Endothelial cell of umbilical vein (primary cell): Measurements from ENCODE around the gene BEAN1. TPM values are rescaled to one million over a fixed set of nuclear protein-coding genes. Genes with fewer than 3 reads are reported as not detected.
"Not testable (repeated sequence)": the region's sequence is repeated elsewhere in the genome, so short reads cannot be mapped to it uniquely, and the experiment has no call there.

Experiments used
- BruUV-seq: library from RNA; stranded (reverse); fragments of 400-500 nt; replicated peaks from 2 replicates; lab custom pipeline; 2021; lab: Mats Ljungman, UMichigan
- CTCF ChIA-PET: fragments of 300-600, 350-600 bp; sonication (Branson Sonifier 250); formaldehyde crosslinking; loops from one replicate; lab custom pipeline; 2021; ENCODE audit warnings: antibody characterized with exemption, inconsistent platforms; lab: Charles Lee
- POLR2A ChIA-PET: fragments of 300-600, 350-600 bp; sonication (Branson Sonifier 250); formaldehyde crosslinking; loops from one replicate; lab custom pipeline; 2021; ENCODE audit warnings: antibody characterized with exemption, inconsistent platforms; lab: Charles Lee
- DNase-seq: peaks from one replicate; pipeline ENCODE4 v3.0.0-alpha.2; 2011; ENCODE audit warnings: low read depth, low spot score
- FAIRE-seq: peaks from 2 replicates; lab custom pipeline; 2011; peaks lifted over from hg19 to GRCh38; lab: Jason Lieb, UNC
- H2AFZ ChIP-seq: 2 replicates; pipeline ENCODE4 v1.6.0; 2012; ENCODE audit warnings: low read depth, low read length, control low read depth, inconsistent platforms
- H3K27ac ChIP-seq: 2 replicates; pipeline ENCODE4 v1.5.1; 2011; ENCODE audit warnings: low read depth, mild to moderate bottlenecking, control low read depth, low read length, moderate library complexity; ENCODE audit not compliant: insufficient read depth
- H3K27me3 ChIP-seq, 2 experiments: 2 replicates each; pipeline versions ENCODE4 v1.6.0 to v1.6.1; 2011; ENCODE audit warnings: low read length in 2 of 2, mixed read lengths in 1 of 2; ENCODE audit not compliant: control insufficient read depth in 2 of 2, insufficient read depth in 2 of 2
- H3K36me3 ChIP-seq, 2 experiments: 2 replicates in 1 of 2; 3 replicates in 1 of 2; pipeline ENCODE4 v1.5.1; 2011; ENCODE audit warnings: low read length in 2 of 2, mild to moderate bottlenecking in 1 of 2, moderate library complexity in 1 of 2; ENCODE audit not compliant: control insufficient read depth in 2 of 2, insufficient read depth in 2 of 2; ENCODE audit errors: extremely low read depth in 1 of 2
- H3K4me1 ChIP-seq: 3 replicates; pipeline ENCODE4 v1.5.1; 2011; ENCODE audit warnings: mild to moderate bottlenecking, low read length; ENCODE audit not compliant: control insufficient read depth, insufficient read depth; ENCODE audit errors: extremely low read depth
- H3K4me2 ChIP-seq: 2 replicates; pipeline ENCODE4 v1.6.1; 2011; ENCODE audit warnings: low read length, control low read depth, mixed read lengths; ENCODE audit not compliant: insufficient read depth
- H3K4me3 ChIP-seq, 3 experiments: fragments of 200-600 bp in 1 of 3; sonication (generic), shearing (Covaris generic) in 1 of 3; replicated peaks in 1 of 3; 2 replicates each; pipeline ENCODE4 v1.5.1; 2011 to 2016; ENCODE audit warnings: control low read depth in 3 of 3, low read length in 3 of 3, mild to moderate bottlenecking in 2 of 3, inconsistent platforms in 1 of 3, low read depth in 1 of 3, moderate library complexity in 1 of 3; ENCODE audit not compliant: insufficient read depth in 1 of 3
- H3K79me2 ChIP-seq: 2 replicates; pipeline ENCODE4 v1.6.0; 2012; ENCODE audit warnings: low read length, inconsistent platforms; ENCODE audit not compliant: control insufficient read depth, insufficient read depth
- H3K9ac ChIP-seq: replicated peaks from 2 replicates; pipeline ENCODE3; 2011; ENCODE audit warnings: low read length, control low read depth; ENCODE audit not compliant: insufficient read depth; ENCODE audit errors: extremely low read depth
- H3K9me1 ChIP-seq: replicated peaks from 3 replicates; pipeline ENCODE4 v1.6.0; 2011; ENCODE audit warnings: mild to moderate bottlenecking, low read length; ENCODE audit not compliant: control insufficient read depth, insufficient read depth; ENCODE audit errors: extremely low read depth
- H3K9me3 ChIP-seq: replicated peaks from 2 replicates; pipeline ENCODE4 v1.5.1; 2012; ENCODE audit warnings: low read length, inconsistent platforms; ENCODE audit not compliant: control insufficient read depth, insufficient read depth
- H4K20me1 ChIP-seq: replicated peaks from 2 replicates; pipeline ENCODE3; 2011; ENCODE audit warnings: mild to moderate bottlenecking, low read length; ENCODE audit not compliant: control insufficient read depth, insufficient read depth; ENCODE audit errors: extremely low read depth
- MYC ChIP-seq: IDR thresholded peaks from one replicate; pipeline ENCODE4 v1.6.1; 2011; ENCODE audit warnings: mild to moderate bottlenecking, low read depth, low read length
- POLR2A ChIP-seq: IDR thresholded peaks from 2 replicates; pipeline ENCODE4 v1.6.1; 2012; ENCODE audit warnings: low read depth, mild to moderate bottlenecking, control low read depth, low read length
- POLR2AphosphoS5 ChIP-seq: IDR thresholded peaks from 2 replicates; pipeline ENCODE4 v1.6.1; 2012; ENCODE audit warnings: low read depth, mild to moderate bottlenecking, control low read depth, low read length, moderate library complexity; ENCODE audit not compliant: insufficient read depth
- dilution Hi-C: fragments of 300-500 bp; cut with MboI; formaldehyde crosslinking; loops from one replicate; pipeline ENCODE4 v1.15.0; 2019; ENCODE audit warnings: low sequenced_read_pairs; ENCODE audit not compliant: extremely low pct_ligation_motif_present
- intact Hi-C: fragments of 100-400 bp; cut with micrococcal nuclease; formaldehyde crosslinking; loops from one replicate; pipeline ENCODE4 v1.10.0; 2022
- polyA plus RNA-seq, 4 experiments: library from polyadenylated mRNA; depleted of rRNA in 3 of 4; stranded (reverse) in 3 of 4; unstranded in 1 of 4; fragments of >200 nt; gene quantifications; 2 replicates each; pipeline versions ENCODE4 v1.2.1 to v1.2.3, GENCODE V29; 2011 to 2012; ENCODE audit warnings: missing spikeins in 1 of 4
- total RNA-seq: library from RNA; stranded (reverse); gene quantifications from 2 replicates; pipeline ENCODE4 v1.2.3, GENCODE V29; 2021
- TF ChIP-seq, protein P1 (sequence below), 2 donors: IDR thresholded peaks; 1 replicate in 1 of 2; 2 replicates in 1 of 2; pipeline ENCODE4 v1.5.1; 2011; ENCODE audit warnings: low read length in 2 of 2, mild to moderate bottlenecking in 2 of 2, moderate library complexity in 2 of 2, control low read depth in 1 of 2, inconsistent platforms in 1 of 2, low read depth in 1 of 2; ENCODE audit not compliant: insufficient read depth in 1 of 2; ENCODE audit errors: extremely low read depth in 1 of 2
- TF ChIP-seq, protein P2 (sequence below): IDR thresholded peaks from 2 replicates; pipeline ENCODE4 v1.6.1; 2011; ENCODE audit not compliant: insufficient read depth, insufficient read length

Gene BEAN1
- total and polyA plus RNA-seq, 2 donors (not counting 3 experiments of a cell fraction or from before 2014, with no cell fraction given) = not detected

- H3K9ac ChIP-seq = peak overlapping the region; percentile 59
- peak overlapping the region; percentile 87 for H3K27ac ChIP-seq
- H3K27me3 ChIP-seq, H3K9me1 ChIP-seq, FAIRE-seq, BruUV-seq, DNase-seq, H3K4me3 ChIP-seq, dilution Hi-C loops, POLR2A ChIA-PET, H2AFZ ChIP-seq, H3K9me3 ChIP-seq, H3K36me3 ChIP-seq, H3K79me2 ChIP-seq, H3K4me2 ChIP-seq, H4K20me1 ChIP-seq: not testable (repeated sequence)
- peaks cover 75% of the 10 kb centered on the region for H3K4me1 ChIP-seq
- CTCF ChIA-PET = interaction anchor here (0.6 to 1.5 kb wide), 34 partner anchors 10 to 240 kb away, joined by 3 to 56 read pairs (median 4); partner anchors contain the start of genes BEAN1 and CDH5
- intact Hi-C loops = loop anchor here (1.0 to 5.0 kb wide), 3 partner anchors 32 to 72 kb away; partner anchors contain the start of gene CMTM1
Measured at GRCh38 chr16:66514980-66515595, 88.0 kb downstream of the BEAN1 start.

- ChIA-PET POLR2A (interaction anchor here (0.8 kb wide), 1 partner anchor 39 kb away, joined by 3 read pairs; no protein-coding TSS in a partner anchor), CTCF (interaction anchor here (0.5 to 1.5 kb wide), 38 partner anchors 9 to 240 kb away, joined by 3 to 56 read pairs (median 4); partner anchors contain the start of genes BEAN1 and CDH5)
- peaks cover 81% of the 10 kb centered on the region for H3K4me1 ChIP-seq
- H3K4me2 ChIP-seq = peak overlapping the region; percentile 29
- TF ChIP-seq POLR2AphosphoS5 = peak; percentile 40
- TF ChIP-seq MYC = no peak
- TF ChIP-seq, protein P1, sequence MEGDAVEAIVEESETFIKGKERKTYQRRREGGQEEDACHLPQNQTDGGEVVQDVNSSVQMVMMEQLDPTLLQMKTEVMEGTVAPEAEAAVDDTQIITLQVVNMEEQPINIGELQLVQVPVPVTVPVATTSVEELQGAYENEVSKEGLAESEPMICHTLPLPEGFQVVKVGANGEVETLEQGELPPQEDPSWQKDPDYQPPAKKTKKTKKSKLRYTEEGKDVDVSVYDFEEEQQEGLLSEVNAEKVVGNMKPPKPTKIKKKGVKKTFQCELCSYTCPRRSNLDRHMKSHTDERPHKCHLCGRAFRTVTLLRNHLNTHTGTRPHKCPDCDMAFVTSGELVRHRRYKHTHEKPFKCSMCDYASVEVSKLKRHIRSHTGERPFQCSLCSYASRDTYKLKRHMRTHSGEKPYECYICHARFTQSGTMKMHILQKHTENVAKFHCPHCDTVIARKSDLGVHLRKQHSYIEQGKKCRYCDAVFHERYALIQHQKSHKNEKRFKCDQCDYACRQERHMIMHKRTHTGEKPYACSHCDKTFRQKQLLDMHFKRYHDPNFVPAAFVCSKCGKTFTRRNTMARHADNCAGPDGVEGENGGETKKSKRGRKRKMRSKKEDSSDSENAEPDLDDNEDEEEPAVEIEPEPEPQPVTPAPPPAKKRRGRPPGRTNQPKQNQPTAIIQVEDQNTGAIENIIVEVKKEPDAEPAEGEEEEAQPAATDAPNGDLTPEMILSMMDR (IDR thresholded peaks at IDR 0.05; ENCODE audit: extremely low read depth in 1 of 2, insufficient read depth in 1 of 2, low read depth in 1 of 2, low read length in 2 of 2) = peak; percentile 62 to 65
- TF ChIP-seq, protein P2, sequence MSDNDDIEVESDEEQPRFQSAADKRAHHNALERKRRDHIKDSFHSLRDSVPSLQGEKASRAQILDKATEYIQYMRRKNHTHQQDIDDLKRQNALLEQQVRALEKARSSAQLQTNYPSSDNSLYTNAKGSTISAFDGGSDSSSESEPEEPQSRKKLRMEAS = no peak
- TF ChIP-seq POLR2A = no peak
- H3K79me2 ChIP-seq = no peaks in the 10 kb centered on the region
- H2AFZ ChIP-seq = no peak overlapping the region
- peak; percentile 66 for DNase-seq
- intact Hi-C loops = loop anchor here (1.0 to 5.0 kb wide), 9 partner anchors 33 to 157 kb away; partner anchors contain the start of genes CMTM1, CMTM3 and TK2
- dilution Hi-C loops = no loop called here
- no peaks in the 10 kb centered on the region for H3K9me3 ChIP-seq
- no peaks in the 10 kb centered on the region for H3K36me3 ChIP-seq
- H4K20me1 ChIP-seq = no peaks in the 10 kb centered on the region
- H3K27ac ChIP-seq = peak overlapping the region; percentile 87
- H3K9ac ChIP-seq = peak overlapping the region; percentile 59
- H3K27me3 ChIP-seq = no peaks in the 10 kb centered on the region
- FAIRE-seq = peak; percentile 82
- no peaks in the 10 kb centered on the region for H3K9me1 ChIP-seq
- TSS peak; percentile 32 for BruUV-seq
- H3K4me3 ChIP-seq = no peak overlapping the region
Measured at GRCh38 chr16:66515596-66516508, 88.8 kb downstream of the BEAN1 start.
